GM03348 (cell line): ENCODE data around the gene LZIC.
A peak's percentile ranks its signal among the peaks of the same experiment; 100 is the strongest.

Experiments
- DNase-seq: peaks from one replicate; pipeline ENCODE4 v3.0.0; 2012; ENCODE audit warnings: low spot score

The LZIC gene

GRCh38 chr1:9910423-9911178 lies 32.6 kb downstream of the LZIC start:
- peak; percentile 42 for DNase-seq

- DNase-seq: peak; percentile 99
Observed at GRCh38 chr1:9910076-9910422, 33.1 kb downstream of the LZIC start, which contains the start of gene CTNNBIP1. TSS of gene CTNNBIP1 (minus strand) at chr1:9910269. CDS start at chr1:9872064, 38,205 bp downstream.

- peak; percentile 19 for DNase-seq
Observed at GRCh38 chr1:9909234-9910046, 33.8 kb downstream of the LZIC start.

- no peak for DNase-seq
Observed at GRCh38 chr1:9908871-9909233, 34.3 kb downstream of the LZIC start.

- no peak for DNase-seq
Observed at GRCh38 chr1:9907441-9907840, 35.8 kb downstream of the LZIC start.

GRCh38 chr1:9906466-9906865 lies 36.7 kb downstream of the LZIC start:
- no peak for DNase-seq

- DNase-seq: no peak
Observed at GRCh38 chr1:9905010-9905409, 38.2 kb downstream of the LZIC start.

GRCh38 chr1:9904596-9904995 lies 38.6 kb downstream of the LZIC start:
- no peak for DNase-seq

GRCh38 chr1:9903801-9904527 lies 39.2 kb downstream of the LZIC start:
- DNase-seq: no peak

GRCh38 chr1:9902060-9902452 lies 41.1 kb downstream of the LZIC start:
- no peak for DNase-seq

- no peak for DNase-seq
Observed at GRCh38 chr1:9901148-9902059, 41.8 kb downstream of the LZIC start.

- DNase-seq: no peak
Observed at GRCh38 chr1:9900142-9901043, 42.8 kb downstream of the LZIC start.

GRCh38 chr1:9894115-9894514 lies 49.1 kb downstream of the LZIC start:
- DNase-seq: no peak

- peak; percentile 77 for DNase-seq
Observed at GRCh38 chr1:9892563-9893528, 50.3 kb downstream of the LZIC start.

GRCh38 chr1:9891207-9891606 lies 52.0 kb downstream of the LZIC start:
- no peak for DNase-seq

- peak; percentile 83 for DNase-seq
Observed at GRCh38 chr1:9890224-9890731, 52.9 kb downstream of the LZIC start.

GRCh38 chr1:9889411-9889810 lies 53.8 kb downstream of the LZIC start:
- DNase-seq: no peak

- DNase-seq: no peak
Observed at GRCh38 chr1:9888886-9889285, 54.3 kb downstream of the LZIC start.

GRCh38 chr1:9887070-9887469 lies 56.1 kb downstream of the LZIC start:
- no peak for DNase-seq
